PC-3 (cell line): ENCODE measurements around the gene RELA.

Source experiments
- CTCF ChIP-seq: fragments of 300-600 bp; sonication (generic); conservative IDR thresholded peaks from 2 replicates; pipeline ENCODE4 v1.5.1; 2017; ENCODE audit warnings: antibody characterized with exemption, low read depth, mild to moderate bottlenecking, low read length
- EZH2 ChIP-seq: fragments of 300-600 bp; sonication (generic); IDR thresholded peaks from one replicate; pipeline ENCODE4 v1.6.1; 2017; ENCODE audit warnings: antibody characterized with exemption, mild to moderate bottlenecking, low read length; ENCODE audit not compliant: unreplicated experiment

- TF ChIP-seq CTCF = no peak
- no peak for TF ChIP-seq EZH2
Measured at GRCh38 chr11:65623852-65624616, 38.7 kb downstream of the RELA start.
